Measurements from ENCODE around the gene FABP7.

- TF ChIP-seq, protein P1, sequence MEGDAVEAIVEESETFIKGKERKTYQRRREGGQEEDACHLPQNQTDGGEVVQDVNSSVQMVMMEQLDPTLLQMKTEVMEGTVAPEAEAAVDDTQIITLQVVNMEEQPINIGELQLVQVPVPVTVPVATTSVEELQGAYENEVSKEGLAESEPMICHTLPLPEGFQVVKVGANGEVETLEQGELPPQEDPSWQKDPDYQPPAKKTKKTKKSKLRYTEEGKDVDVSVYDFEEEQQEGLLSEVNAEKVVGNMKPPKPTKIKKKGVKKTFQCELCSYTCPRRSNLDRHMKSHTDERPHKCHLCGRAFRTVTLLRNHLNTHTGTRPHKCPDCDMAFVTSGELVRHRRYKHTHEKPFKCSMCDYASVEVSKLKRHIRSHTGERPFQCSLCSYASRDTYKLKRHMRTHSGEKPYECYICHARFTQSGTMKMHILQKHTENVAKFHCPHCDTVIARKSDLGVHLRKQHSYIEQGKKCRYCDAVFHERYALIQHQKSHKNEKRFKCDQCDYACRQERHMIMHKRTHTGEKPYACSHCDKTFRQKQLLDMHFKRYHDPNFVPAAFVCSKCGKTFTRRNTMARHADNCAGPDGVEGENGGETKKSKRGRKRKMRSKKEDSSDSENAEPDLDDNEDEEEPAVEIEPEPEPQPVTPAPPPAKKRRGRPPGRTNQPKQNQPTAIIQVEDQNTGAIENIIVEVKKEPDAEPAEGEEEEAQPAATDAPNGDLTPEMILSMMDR (IDR thresholded peaks at IDR 0.05), result no peak
- TF ChIP-seq EZH2 (IDR thresholded peaks at IDR 0.05; ENCODE audit: borderline replicate concordance, insufficient read depth, low read depth, low read length, poor library complexity, severe bottlenecking), result no peak
Measured at GRCh38 chr6:122803171-122803661, 23.7 kb downstream of the FABP7 start.
